Transverse colon (tissue), 4 donors: ENCODE results near the gene OPA1.

Source experiments
- CTCF ChIP-seq, 5 experiments: fragments of 200-600 bp in 3 of 5; fragments of 450-650 bp in 2 of 5; sonication (generic) in 3 of 5; IDR thresholded peaks; 1 replicate in 2 of 5; 2 replicates in 3 of 5; pipeline ENCODE4 v1.5.1; 2016 to 2017; ENCODE audit warnings: antibody characterized with exemption in 5 of 5, inconsistent platforms in 3 of 5, mild to moderate bottlenecking in 2 of 5, moderate library complexity in 1 of 5
- EP300 ChIP-seq: sonication (generic); formaldehyde crosslinking; IDR thresholded peaks from one replicate; pipeline ENCODE4 v1.6.1; 2017; ENCODE audit warnings: antibody characterized with exemption, low read depth
- POLR2A ChIP-seq: fragments of 450-650 bp; IDR thresholded peaks from one replicate; pipeline ENCODE4 v1.6.1; 2016; ENCODE audit warnings: antibody characterized with exemption, mild to moderate bottlenecking, moderate library complexity
- POLR2AphosphoS5 ChIP-seq, 3 donors: sonication (generic); formaldehyde crosslinking; IDR thresholded peaks; one replicate each; pipeline ENCODE4 v1.6.1; 2016; ENCODE audit warnings: antibody characterized with exemption in 3 of 3

- TF ChIP-seq CTCF (IDR thresholded peaks at IDR 0.05) (no peak), POLR2A (no peak), POLR2AphosphoS5 (IDR thresholded peaks at IDR 0.05) (no peak), EP300 (no peak)
These were observed 57.6 kb downstream of the OPA1 start for GRCh38 chr3:193650585-193650984.
